Stimulated activated CD4-positive, alpha-beta T cell treated with anti-CD3 and anti-CD28 coated beads, Interleukin-12 subunit alpha, Interleukin-12 subunit beta, amount 100 ng/mL, for 24 hours (primary cell): Measurements from ENCODE around the gene TGFB3.

Experiments used
- DNase-seq, 2 experiments: peaks; one replicate each; pipeline ENCODE4 v3.0.0-alpha.2; 2020; ENCODE audit warnings: low read depth in 2 of 2

Gene TGFB3

GRCh38 chr14:75987201-75987970, 5.6 kb upstream of the TGFB3 start:
- no peak for DNase-seq

- DNase-seq: no peak
Measured at GRCh38 chr14:75986439-75986765, 4.6 kb upstream of the TGFB3 start.

DNA sequence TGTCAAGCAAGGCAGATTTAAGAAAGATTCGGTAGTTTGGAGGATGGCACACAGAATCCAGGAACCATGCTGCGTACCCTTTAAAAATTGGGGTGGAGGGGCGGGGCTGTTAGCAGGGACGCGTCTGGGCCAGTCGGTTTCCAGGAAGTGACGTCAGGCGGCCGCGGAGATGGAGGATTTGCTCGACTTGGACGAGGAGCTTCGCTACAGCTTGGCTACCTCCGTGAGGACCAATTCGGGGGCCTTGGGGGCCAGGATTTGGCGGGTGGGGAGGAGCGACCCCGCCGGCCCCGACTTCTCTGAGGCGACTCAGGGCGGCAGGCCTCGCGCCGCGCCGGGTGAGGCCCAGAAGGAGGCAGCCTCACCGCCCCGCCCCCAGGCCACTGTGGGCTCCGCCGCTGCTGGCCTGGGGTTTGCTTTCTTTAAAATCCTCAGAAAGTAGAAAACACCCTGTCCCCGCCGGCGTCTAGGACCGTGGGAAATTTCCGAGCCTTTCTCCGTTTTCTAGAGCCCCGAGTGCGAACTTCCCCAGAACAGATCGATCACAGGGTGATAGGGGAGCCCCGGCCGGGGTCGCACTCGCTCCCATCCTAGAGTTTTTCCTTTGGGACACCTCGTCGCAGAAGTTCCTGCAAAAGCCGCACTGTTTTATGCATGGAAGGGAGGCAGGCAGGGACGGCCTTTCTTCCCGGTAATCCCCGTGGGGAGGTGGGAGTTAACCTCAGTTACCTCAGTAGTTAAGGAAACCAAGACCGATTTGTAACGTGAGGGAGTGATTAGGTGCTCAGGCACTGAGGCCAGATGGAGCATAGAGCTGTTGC, 4.0 kb upstream of the TGFB3 start, which contains the start of gene IFT43:
TSS of gene IFT43 (plus strand) at position 146 of the 821 bp plus-strand sequence. CDS start at position 170, 24 bp downstream.
- DNase-seq: peak; percentile 80 to 91

DNA sequence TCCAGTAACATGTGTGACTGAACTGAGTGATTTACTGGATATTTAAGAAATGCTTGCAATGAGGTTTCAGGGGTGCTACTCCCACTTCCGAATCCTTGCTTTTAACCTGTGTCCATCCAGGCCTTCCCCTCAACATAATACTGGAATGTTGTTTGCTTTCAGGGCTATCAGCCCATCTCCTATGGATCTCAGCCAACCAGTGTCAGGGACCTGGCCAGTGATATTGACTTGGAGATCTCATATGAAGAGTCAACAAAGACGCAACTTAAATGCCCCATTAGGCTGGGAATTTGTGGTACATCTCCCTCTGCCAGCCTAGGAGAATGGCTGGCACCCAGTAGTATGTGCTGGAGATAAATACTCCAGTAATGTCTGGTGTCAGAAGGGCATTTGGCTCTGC, 2.9 kb upstream of the TGFB3 start:
- DNase-seq: no peak

- no peak for DNase-seq
Measured at GRCh38 chr14:75983019-75983358, 1.2 kb upstream of the TGFB3 start.

DNA sequence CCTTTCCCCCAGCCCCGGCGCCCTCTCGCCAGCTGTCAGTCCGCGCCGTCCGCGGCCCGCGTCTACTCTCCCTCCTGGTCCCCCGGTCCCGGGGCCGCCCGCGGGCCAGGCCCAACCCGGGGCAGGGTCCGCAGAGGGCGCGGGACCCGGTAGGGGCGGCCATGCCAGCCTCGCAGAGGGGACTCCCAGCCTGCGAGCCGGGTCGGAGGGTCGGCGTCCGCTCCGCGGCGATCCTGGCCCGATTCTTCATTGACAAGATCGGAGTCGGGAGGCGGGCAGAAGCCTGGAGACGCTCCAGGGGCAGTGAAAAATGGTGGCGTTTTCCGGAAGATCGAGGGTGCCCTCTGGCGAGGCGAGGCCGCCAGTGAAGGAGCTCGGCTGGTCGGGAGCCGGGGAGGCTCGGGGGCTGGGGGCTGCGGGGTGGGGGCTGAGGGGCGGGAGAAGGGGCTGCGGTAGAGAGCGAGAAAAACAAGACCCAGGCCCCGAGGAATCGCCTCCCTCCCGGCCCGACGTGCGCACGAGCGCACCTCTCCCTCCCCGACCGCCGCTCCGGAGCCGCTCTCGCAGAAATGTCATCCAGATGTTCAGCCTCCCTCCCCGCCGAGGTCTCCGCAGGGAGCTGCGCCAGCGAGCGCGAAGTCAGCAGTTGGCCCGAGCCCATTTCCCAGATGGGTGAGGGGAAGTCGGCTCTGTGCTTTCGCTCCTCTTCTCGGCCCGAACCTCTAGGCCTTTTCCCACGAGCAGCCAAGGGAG, 647 bp upstream of the TGFB3 start:
- peak; percentile 60 to 66 for DNase-seq

GRCh38 chr14:75980856-75981255, 939 bp downstream of the TGFB3 start:
- no peak for DNase-seq

GRCh38 chr14:75979648-75980565, 1.9 kb downstream of the TGFB3 start:
- DNase-seq: no peak

- DNase-seq: no peak
Measured at GRCh38 chr14:75979071-75979571, 2.7 kb downstream of the TGFB3 start.

GRCh38 chr14:75978249-75978731, 3.5 kb downstream of the TGFB3 start:
- DNase-seq: no peak

- DNase-seq: no peak
Measured at GRCh38 chr14:75977582-75977943, 4.2 kb downstream of the TGFB3 start.

GRCh38 chr14:75976826-75977581, 4.8 kb downstream of the TGFB3 start:
- no peak for DNase-seq

DNA sequence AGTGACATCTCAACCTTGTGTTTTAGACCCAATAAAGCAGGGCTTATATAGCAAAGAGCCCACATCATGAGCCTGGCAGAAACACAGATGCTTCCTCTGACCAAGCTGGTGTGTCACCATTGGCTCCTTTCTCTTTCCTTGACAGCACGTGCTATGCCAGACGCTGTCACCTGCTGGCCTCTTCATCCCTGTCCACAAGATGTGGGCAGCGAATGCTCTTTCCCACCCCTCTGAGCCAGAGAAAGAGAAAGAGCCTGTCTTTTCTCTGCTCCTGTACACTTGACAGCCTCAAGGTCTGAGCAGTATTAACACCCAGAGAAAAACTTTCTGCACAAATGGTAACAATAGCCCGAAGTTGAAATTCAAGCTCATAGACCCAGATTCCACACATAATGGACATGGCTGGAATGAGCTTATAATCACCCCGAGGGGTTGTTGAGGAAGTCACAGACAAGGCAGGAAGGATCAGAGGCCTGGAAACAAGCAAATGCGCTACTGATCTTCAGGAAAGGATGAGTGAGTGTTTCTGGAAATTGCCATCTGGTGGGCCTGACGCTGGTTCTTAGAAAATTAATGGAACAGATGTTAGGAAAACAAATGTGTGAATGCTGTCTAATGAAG, 8.9 kb downstream of the TGFB3 start:
- DNase-seq: no peak

GRCh38 chr14:75971509-75971908, 10.3 kb downstream of the TGFB3 start:
- DNase-seq: no peak

GRCh38 chr14:75970989-75971388, 10.8 kb downstream of the TGFB3 start:
- DNase-seq: no peak

DNA sequence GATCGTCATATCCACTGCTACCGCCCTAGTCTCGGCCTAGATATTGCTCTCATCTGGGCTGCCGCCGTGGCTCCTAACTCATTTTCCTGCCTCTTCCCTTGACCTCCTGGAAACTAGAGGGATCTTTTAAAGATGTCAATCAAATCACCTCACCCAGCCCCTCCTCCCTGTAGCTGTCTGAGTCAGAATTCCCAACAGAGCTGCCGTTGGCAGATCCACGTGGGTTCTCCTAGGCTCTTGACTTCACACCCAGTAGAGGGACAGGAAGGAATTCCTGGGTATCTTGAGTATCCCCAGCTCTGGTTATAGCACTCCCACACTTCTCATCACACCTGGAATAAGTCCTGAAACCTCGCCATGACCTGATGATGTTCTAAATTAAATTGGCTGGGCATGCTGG, 11.9 kb downstream of the TGFB3 start:
- no peak for DNase-seq

- DNase-seq: no peak
Measured at GRCh38 chr14:75969126-75969525, 12.7 kb downstream of the TGFB3 start.

DNA sequence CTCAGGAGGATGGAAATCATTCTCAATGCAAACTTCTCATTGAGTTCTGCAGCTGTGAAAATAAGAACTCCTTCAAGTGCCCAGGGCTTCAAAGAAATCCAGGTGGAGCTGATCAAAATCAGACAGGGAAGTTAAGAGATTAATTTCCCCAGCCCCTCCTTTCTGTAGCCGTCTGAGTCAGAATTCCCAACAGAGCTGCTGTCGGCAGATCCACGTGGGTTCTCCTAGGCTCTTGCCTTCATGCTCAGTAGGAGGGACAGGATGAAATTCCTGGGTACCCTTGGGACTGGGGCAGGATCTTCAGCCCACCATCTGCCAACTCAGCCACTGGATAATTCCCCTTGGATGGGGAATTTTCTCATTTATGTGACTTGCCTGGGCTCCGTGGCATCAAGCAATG, 13.3 kb downstream of the TGFB3 start:
- no peak for DNase-seq

DNA sequence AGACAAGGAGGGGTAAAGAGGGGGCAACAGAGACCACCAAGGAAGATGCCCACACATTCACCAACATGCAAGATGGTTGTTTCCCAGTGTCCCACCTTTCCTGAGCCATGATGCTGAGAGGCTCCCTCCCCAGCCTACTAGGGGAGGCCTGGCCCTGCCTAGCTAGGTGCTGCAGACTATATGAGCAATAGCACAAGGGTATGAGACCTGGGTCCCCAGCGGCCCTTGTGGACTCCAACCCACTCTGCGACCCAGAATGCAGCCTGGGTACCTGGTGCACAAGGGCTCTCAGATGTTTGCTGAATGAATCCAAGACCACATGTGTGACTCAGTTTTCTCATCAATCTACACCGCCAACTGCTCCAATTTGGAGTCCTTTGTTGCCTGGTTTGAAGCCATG, 13.9 kb downstream of the TGFB3 start:
- no peak for DNase-seq

- DNase-seq: no peak
Measured at GRCh38 chr14:75961662-75962061, 20.1 kb downstream of the TGFB3 start.
